OCI-LY1 (cell line): ENCODE measurements around the gene NOC3L.

Experiments used
- H2AFZ ChIP-seq: fragments of 200-600 bp; sonication (generic), shearing (Covaris generic); 2 replicates; pipeline ENCODE4 v1.6.0; 2014; ENCODE audit warnings: antibody characterized with exemption, mild to moderate bottlenecking, low read length
- H3F3A ChIP-seq: fragments of 200-600 bp; sonication (generic), shearing (Covaris generic); 2 replicates; pipeline ENCODE4 v1.6.0; 2014; ENCODE audit warnings: mild to moderate bottlenecking, antibody characterized with exemption, low read length, moderate library complexity; ENCODE audit not compliant: insufficient read depth
- H3K27ac ChIP-seq: fragments of 200-600 bp; sonication (generic); 2 replicates; pipeline ENCODE4 v1.5.1; 2014; ENCODE audit warnings: low read length, mixed run types, mild to moderate bottlenecking, low read depth; ENCODE audit not compliant: poor library complexity, severe bottlenecking
- H3K27me3 ChIP-seq: fragments of 200-600 bp; sonication (generic); 2 replicates; pipeline ENCODE4 v1.6.0; 2014; ENCODE audit warnings: antibody characterized with exemption, mild to moderate bottlenecking, low read length, moderate library complexity; ENCODE audit not compliant: insufficient read depth
- H3K36me3 ChIP-seq: fragments of 200-600 bp; sonication (generic); 2 replicates; pipeline ENCODE4 v1.6.1; 2014; ENCODE audit warnings: mild to moderate bottlenecking, antibody characterized with exemption, low read length, moderate library complexity, mixed read lengths; ENCODE audit not compliant: insufficient read depth
- H3K4me1 ChIP-seq: fragments of 200-600 bp; sonication (generic); 2 replicates; pipeline ENCODE4 v1.5.1; 2014; ENCODE audit warnings: mild to moderate bottlenecking, low read length, moderate library complexity; ENCODE audit not compliant: insufficient read depth, severe bottlenecking
- H3K4me2 ChIP-seq: fragments of 200-600 bp; sonication (generic), shearing (Covaris generic); 2 replicates; pipeline ENCODE4 v1.6.1; 2014; ENCODE audit warnings: low read length
- H3K4me3 ChIP-seq: fragments of 200-600 bp; sonication (generic); 2 replicates; pipeline ENCODE4 v1.5.1; 2014; ENCODE audit warnings: low read length, low read depth, mild to moderate bottlenecking, mixed read lengths; ENCODE audit not compliant: poor library complexity, severe bottlenecking
- H3K79me2 ChIP-seq: fragments of 200-600 bp; shearing (Covaris generic); 2 replicates; pipeline ENCODE4 v1.6.1; 2016; ENCODE audit warnings: mixed run types, low read length, mixed read lengths; ENCODE audit not compliant: insufficient read depth
- H3K9ac ChIP-seq: fragments of 200-600 bp; sonication (generic), shearing (Covaris generic); 2 replicates; pipeline ENCODE4 v1.6.1; 2014; ENCODE audit warnings: mild to moderate bottlenecking, low read length, mixed read lengths
- H3K9me2 ChIP-seq: fragments of 200-600 bp; sonication (generic), shearing (Covaris generic); 2 replicates; pipeline ENCODE4 v1.6.1; 2014; ENCODE audit warnings: low read depth, mild to moderate bottlenecking, low read length, mixed read lengths
- H3K9me3 ChIP-seq: fragments of 200-600 bp; shearing (Covaris generic); 2 replicates; pipeline ENCODE4 v1.6.1; 2014; ENCODE audit warnings: low read length, mixed read lengths
- H4K20me1 ChIP-seq: fragments of 200-600 bp; sonication (generic), shearing (Covaris generic); 2 replicates; pipeline ENCODE4 v1.6.0; 2016; ENCODE audit warnings: mild to moderate bottlenecking, low read length; ENCODE audit not compliant: insufficient read depth
- CTCF ChIP-seq: fragments of 200-600 bp; sonication (generic), shearing (Covaris generic); IDR thresholded peaks from 2 replicates; pipeline ENCODE4 v1.5.1; 2017; ENCODE audit warnings: mild to moderate bottlenecking, antibody characterized with exemption, low read length, moderate library complexity, mixed read lengths
- EZH2 ChIP-seq: fragments of 200-600 bp; sonication (generic), shearing (Covaris generic); IDR thresholded peaks from 2 replicates; pipeline ENCODE4 v1.8.0; 2017; ENCODE audit warnings: borderline replicate concordance, mixed run types, mild to moderate bottlenecking, antibody characterized with exemption, low read length, moderate library complexity, mixed read lengths

NOC3L gene

GRCh38 chr10:94315024-94315451, 47.7 kb downstream of the NOC3L start:
- no peaks in the 10 kb centered on the region for H3K36me3 ChIP-seq
- H3K4me1 ChIP-seq: no peaks in the 10 kb centered on the region
- no peak overlapping the region for H3K4me2 ChIP-seq
- no peaks in the 10 kb centered on the region for H3K9me2 ChIP-seq
- no peak overlapping the region for H3K9ac ChIP-seq
- no peaks in the 10 kb centered on the region for H3K27me3 ChIP-seq
- H3K79me2 ChIP-seq: no peaks in the 10 kb centered on the region
- no peaks in the 10 kb centered on the region for H3F3A ChIP-seq
- H3K4me3 ChIP-seq: no peak overlapping the region
- H3K9me3 ChIP-seq: no peaks in the 10 kb centered on the region
- no peak overlapping the region for H3K27ac ChIP-seq
- TF ChIP-seq CTCF (no peak), EZH2 (no peak)
- H4K20me1 ChIP-seq: no peaks in the 10 kb centered on the region
- H2AFZ ChIP-seq: no peak overlapping the region

- Histone ChIP-seq H3K9me2 (no peaks in the 10 kb centered on the region), H3F3A (no peaks in the 10 kb centered on the region)
- TF ChIP-seq CTCF: no peak
- no peak for TF ChIP-seq EZH2
These were observed 52.4 kb downstream of the NOC3L start for GRCh38 chr10:94310369-94310768.

GRCh38 chr10:94308866-94309265, 53.9 kb downstream of the NOC3L start:
- H3K4me3 ChIP-seq: no peak overlapping the region
- no peaks in the 10 kb centered on the region for H3K9me3 ChIP-seq
- H3F3A ChIP-seq: no peaks in the 10 kb centered on the region
- H3K27ac ChIP-seq: no peak overlapping the region
- no peak overlapping the region for H3K4me2 ChIP-seq
- no peaks in the 10 kb centered on the region for H3K27me3 ChIP-seq
- no peaks in the 10 kb centered on the region for H3K79me2 ChIP-seq
- H3K36me3 ChIP-seq: no peaks in the 10 kb centered on the region
- H3K9me2 ChIP-seq: no peaks in the 10 kb centered on the region
- TF ChIP-seq CTCF: no peak
- no peak for TF ChIP-seq EZH2
- no peaks in the 10 kb centered on the region for H4K20me1 ChIP-seq
- no peak overlapping the region for H3K9ac ChIP-seq
- no peak overlapping the region for H2AFZ ChIP-seq
- H3K4me1 ChIP-seq: no peaks in the 10 kb centered on the region

More at GRCh38 chr10:94310369-94310768, 52.4 kb downstream of the NOC3L start:
- Histone ChIP-seq H3K4me1 (no peaks in the 10 kb centered on the region), H3K9me3 (no peaks in the 10 kb centered on the region), H2AFZ (no peak overlapping the region), H3K4me2 (no peak overlapping the region), H3K4me3 (no peak overlapping the region), H3K9ac (no peak overlapping the region), H3K36me3 (no peaks in the 10 kb centered on the region), H4K20me1 (no peaks in the 10 kb centered on the region), H3K27ac (no peak overlapping the region), H3K27me3 (no peaks in the 10 kb centered on the region), H3K79me2 (no peaks in the 10 kb centered on the region)
